Effector CD8-positive, alpha-beta T cell (primary cell): ENCODE data around the gene NNAT.

ENCODE experiments used
- DNase-seq: peaks from one replicate; lab custom pipeline; 2025; lab: John Stamatoyannopoulos, UW

The NNAT gene

GRCh38 chr20:37567671-37568588, 46.9 kb downstream of the NNAT start:
- DNase-seq = no peak

GRCh38 chr20:37570419-37570818, 49.4 kb downstream of the NNAT start:
- no peak for DNase-seq

- no peak for DNase-seq
Measured at GRCh38 chr20:37571033-37571432, 50.0 kb downstream of the NNAT start.
